Astrocyte (in vitro differentiated cells and primary cell): Measurements from ENCODE around the gene HOXA5. TPM values are rescaled to one million over a fixed set of nuclear protein-coding genes. Genes with fewer than 3 reads are reported as not detected.
A peak's percentile ranks its signal among the peaks of the same experiment; 100 is the strongest.

Source experiments
- DNase-seq: peaks from one replicate; pipeline ENCODE4 v3.0.0-alpha.2; 2010; ENCODE audit warnings: low read depth
- FAIRE-seq: peaks from 2 replicates; lab custom pipeline; 2011; peaks lifted over from hg19 to GRCh38; lab: Jason Lieb, UNC
- H2AFZ ChIP-seq: 2 replicates; pipeline ENCODE4 v1.6.0; 2012; ENCODE audit warnings: low read depth, low read length, inconsistent platforms
- H3K27ac ChIP-seq: 2 replicates; pipeline ENCODE4 v1.5.1; 2011; ENCODE audit warnings: low read depth, low read length, inconsistent platforms
- H3K27me3 ChIP-seq: 2 replicates; pipeline ENCODE4 v1.6.0; 2011; ENCODE audit warnings: low read length, inconsistent platforms; ENCODE audit not compliant: insufficient read depth
- H3K36me3 ChIP-seq: 2 replicates; pipeline ENCODE4 v1.5.1; 2011; ENCODE audit warnings: low read length, inconsistent platforms; ENCODE audit not compliant: insufficient read depth
- H3K4me1 ChIP-seq: 2 replicates; pipeline ENCODE4 v1.5.1; 2011; ENCODE audit warnings: low read length, inconsistent platforms; ENCODE audit not compliant: insufficient read depth
- H3K4me2 ChIP-seq: 2 replicates; pipeline ENCODE4 v1.6.0; 2012; ENCODE audit warnings: low read length, inconsistent platforms
- H3K4me3 ChIP-seq: 2 replicates; pipeline ENCODE4 v1.5.1; 2011; ENCODE audit warnings: low read depth, mild to moderate bottlenecking, low read length, inconsistent platforms; ENCODE audit not compliant: insufficient read depth
- H3K79me2 ChIP-seq: 2 replicates; pipeline ENCODE4 v1.6.0; 2012; ENCODE audit warnings: mild to moderate bottlenecking, low read length, inconsistent platforms; ENCODE audit not compliant: insufficient read depth
- H3K9ac ChIP-seq: 2 replicates; pipeline ENCODE4 v1.6.0; 2012; ENCODE audit warnings: mild to moderate bottlenecking, low read length, inconsistent platforms
- H3K9me3 ChIP-seq: 2 replicates; pipeline ENCODE4 v1.5.1; 2012; ENCODE audit warnings: low read depth, mild to moderate bottlenecking, low read length, inconsistent platforms; ENCODE audit not compliant: insufficient read depth
- H4K20me1 ChIP-seq: 2 replicates; pipeline ENCODE4 v1.6.0; 2012; ENCODE audit warnings: low read length, inconsistent platforms; ENCODE audit not compliant: insufficient read depth
- H3K27ac Mint-ChIP-seq: one replicate; pipeline ENCODE4 v1.8.0; 2021; ENCODE audit warnings: mild to moderate bottlenecking, mixed read lengths; ENCODE audit not compliant: unreplicated experiment
- H3K27me3 Mint-ChIP-seq: one replicate; pipeline ENCODE4 v1.8.0; 2021; ENCODE audit warnings: low read depth, mixed read lengths; ENCODE audit not compliant: unreplicated experiment
- H3K36me3 Mint-ChIP-seq: one replicate; pipeline ENCODE4 v1.8.0; 2021; ENCODE audit warnings: low read depth, mixed read lengths; ENCODE audit not compliant: unreplicated experiment
- H3K4me1 Mint-ChIP-seq: one replicate; pipeline ENCODE4 v1.8.0; 2021; ENCODE audit warnings: low read depth, mixed read lengths; ENCODE audit not compliant: unreplicated experiment
- H3K4me3 Mint-ChIP-seq: one replicate; pipeline ENCODE4 v1.8.0; 2021; ENCODE audit warnings: mild to moderate bottlenecking, moderate library complexity, mixed read lengths; ENCODE audit not compliant: unreplicated experiment
- H3K9me3 Mint-ChIP-seq: one replicate; pipeline ENCODE4 v1.8.0; 2021; ENCODE audit warnings: mild to moderate bottlenecking, mixed read lengths; ENCODE audit not compliant: unreplicated experiment
- EZH2 ChIP-seq: IDR thresholded peaks from 2 replicates; pipeline ENCODE4 v1.6.1; 2012; ENCODE audit warnings: mild to moderate bottlenecking, low read length, inconsistent platforms; ENCODE audit not compliant: insufficient read depth
- total RNA-seq: library from RNA; stranded (reverse); gene quantifications from 2 replicates; pipeline ENCODE4 v1.2.1, GENCODE V29; 2021
- TF ChIP-seq, protein P1 (sequence below): IDR thresholded peaks from 2 replicates; pipeline ENCODE4 v1.5.1; 2011; ENCODE audit warnings: low read depth, mild to moderate bottlenecking, inconsistent platforms, low read length, moderate library complexity; ENCODE audit not compliant: insufficient read depth

The HOXA5 gene
- total RNA-seq, 1 donor from 2014 or later: not detected

DNA sequence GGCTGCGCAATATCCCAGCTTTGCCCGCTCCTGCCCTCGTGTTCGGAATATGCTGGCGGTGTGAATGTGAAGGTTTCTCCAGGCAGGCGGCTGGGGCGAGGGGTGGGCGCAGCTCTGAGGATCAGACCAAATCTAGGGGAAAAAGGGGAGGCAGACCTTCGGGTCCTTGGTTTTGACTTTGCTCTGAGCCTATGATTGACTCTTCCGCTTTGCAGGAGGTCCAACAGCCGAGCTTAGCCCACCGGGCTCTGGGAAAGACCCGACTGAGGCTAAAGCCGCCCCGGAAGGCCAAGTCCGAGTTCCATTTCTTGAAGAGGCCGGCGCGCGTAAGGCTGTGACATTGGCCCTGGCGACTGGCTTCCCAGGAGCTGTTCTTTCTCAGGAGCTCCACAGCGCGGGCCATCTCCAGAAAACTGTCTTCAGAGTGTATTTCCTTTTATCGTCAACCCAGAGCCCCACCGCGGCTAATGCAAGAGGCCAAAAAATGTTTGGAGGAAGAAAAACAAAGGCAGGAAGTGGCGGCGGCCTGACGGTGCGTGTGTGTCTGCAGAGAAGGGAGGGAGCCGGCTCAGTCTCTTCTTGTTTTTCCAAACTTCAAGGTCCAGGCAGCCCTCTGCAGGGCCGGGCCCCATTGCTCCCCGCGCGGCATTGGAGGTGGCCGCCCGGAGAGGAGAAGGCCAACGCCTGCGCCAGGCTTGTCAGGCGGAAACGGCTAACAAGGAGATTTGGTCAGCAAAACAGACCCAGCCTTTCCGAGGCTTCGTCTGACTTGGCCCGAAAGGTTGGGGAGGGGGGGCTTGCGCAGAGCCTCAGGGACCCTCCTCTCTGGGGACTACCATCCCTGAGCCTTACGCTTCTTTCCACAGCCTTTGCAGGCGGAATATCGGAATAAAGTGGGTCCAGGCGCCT is 45.2 kb upstream of the HOXA5 start:
- Histone ChIP-seq H3K4me2 (peak overlapping the region; percentile 68), H3K9ac (no peak overlapping the region), H3K27me3 (peaks cover 97% of the 10 kb centered on the region), H3K4me1 (peaks cover 6% of the 10 kb centered on the region), H3K79me2 (no peaks in the 10 kb centered on the region), H3K27ac (no peak overlapping the region), H3K9me3 (peaks cover 6% of the 10 kb centered on the region), H3K4me3 (no peak overlapping the region), H2AFZ (peak overlapping the region; percentile 52), H4K20me1 (peaks cover 20% of the 10 kb centered on the region), H3K36me3 (no peaks in the 10 kb centered on the region)
- Mint-ChIP-seq H3K4me1 (no peaks in the 10 kb centered on the region), H3K27ac (no peak overlapping the region), H3K9me3 (peaks cover 24% of the 10 kb centered on the region), H3K27me3 (peaks cover 91% of the 10 kb centered on the region), H3K4me3 (peak overlapping the region; percentile 40), H3K36me3 (peaks cover 2% of the 10 kb centered on the region)
- TF ChIP-seq EZH2: peak; percentile 81
- TF ChIP-seq, protein P1, sequence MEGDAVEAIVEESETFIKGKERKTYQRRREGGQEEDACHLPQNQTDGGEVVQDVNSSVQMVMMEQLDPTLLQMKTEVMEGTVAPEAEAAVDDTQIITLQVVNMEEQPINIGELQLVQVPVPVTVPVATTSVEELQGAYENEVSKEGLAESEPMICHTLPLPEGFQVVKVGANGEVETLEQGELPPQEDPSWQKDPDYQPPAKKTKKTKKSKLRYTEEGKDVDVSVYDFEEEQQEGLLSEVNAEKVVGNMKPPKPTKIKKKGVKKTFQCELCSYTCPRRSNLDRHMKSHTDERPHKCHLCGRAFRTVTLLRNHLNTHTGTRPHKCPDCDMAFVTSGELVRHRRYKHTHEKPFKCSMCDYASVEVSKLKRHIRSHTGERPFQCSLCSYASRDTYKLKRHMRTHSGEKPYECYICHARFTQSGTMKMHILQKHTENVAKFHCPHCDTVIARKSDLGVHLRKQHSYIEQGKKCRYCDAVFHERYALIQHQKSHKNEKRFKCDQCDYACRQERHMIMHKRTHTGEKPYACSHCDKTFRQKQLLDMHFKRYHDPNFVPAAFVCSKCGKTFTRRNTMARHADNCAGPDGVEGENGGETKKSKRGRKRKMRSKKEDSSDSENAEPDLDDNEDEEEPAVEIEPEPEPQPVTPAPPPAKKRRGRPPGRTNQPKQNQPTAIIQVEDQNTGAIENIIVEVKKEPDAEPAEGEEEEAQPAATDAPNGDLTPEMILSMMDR: no peak
- no peak for DNase-seq
- no peak for FAIRE-seq

DNA sequence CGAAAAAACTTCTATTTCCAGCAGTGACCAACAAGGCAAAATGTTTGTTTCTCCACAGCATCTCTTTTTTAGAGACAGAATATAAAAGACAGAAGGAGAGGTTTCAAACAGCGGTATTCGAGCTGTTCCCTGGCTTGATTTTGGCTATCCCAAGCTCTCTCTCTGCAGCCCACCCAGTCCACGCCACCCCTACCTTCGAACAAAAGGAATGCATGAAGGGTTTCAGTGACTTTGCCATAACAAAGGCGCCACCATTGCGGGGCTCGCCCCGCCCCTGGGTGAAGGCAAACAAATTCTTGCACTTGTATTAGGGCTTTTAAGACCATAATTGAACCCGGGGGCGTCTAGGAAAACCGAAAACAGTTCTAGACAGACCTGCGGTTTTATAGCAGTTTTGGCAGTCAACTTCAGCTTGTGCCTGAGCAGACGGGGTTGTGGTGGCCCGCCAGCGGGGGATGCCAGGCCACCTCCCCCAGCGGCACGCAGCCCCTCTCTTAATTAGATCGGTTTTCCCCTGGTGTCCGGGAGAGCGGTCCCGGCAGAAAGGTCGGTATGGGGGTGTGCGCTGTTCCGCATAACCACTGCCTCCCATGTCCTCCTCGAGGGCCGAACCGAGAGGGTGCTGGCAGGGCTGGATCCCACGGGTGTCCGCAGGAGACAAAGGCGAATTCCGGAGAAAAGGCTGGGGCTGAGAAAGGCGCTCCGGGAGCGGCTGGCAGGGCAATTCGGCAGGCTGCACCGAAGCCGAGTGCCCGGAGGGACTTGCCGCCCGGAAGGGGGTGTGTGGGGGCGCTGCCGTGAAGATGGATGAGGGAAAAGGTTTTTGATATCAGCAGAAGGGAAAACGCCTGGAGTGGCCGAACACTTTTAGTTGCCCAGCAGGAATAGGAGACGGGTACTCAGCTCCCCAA is 44.2 kb upstream of the HOXA5 start:
- Histone ChIP-seq H3K4me1 (peaks cover 6% of the 10 kb centered on the region), H3K79me2 (no peaks in the 10 kb centered on the region), H3K27ac (no peak overlapping the region), H3K9me3 (peaks cover 6% of the 10 kb centered on the region), H3K27me3 (peaks cover 97% of the 10 kb centered on the region), H3K4me3 (no peak overlapping the region), H4K20me1 (peaks cover 20% of the 10 kb centered on the region), H3K4me2 (peak overlapping the region; percentile 68), H3K36me3 (no peaks in the 10 kb centered on the region), H2AFZ (no peak overlapping the region), H3K9ac (no peak overlapping the region)
- peaks cover 24% of the 10 kb centered on the region for H3K9me3 Mint-ChIP-seq
- peak overlapping the region; percentile 40 for H3K4me3 Mint-ChIP-seq
- peaks cover 2% of the 10 kb centered on the region for H3K36me3 Mint-ChIP-seq
- FAIRE-seq (no peak), DNase-seq (no peak)
- peaks cover 90% of the 10 kb centered on the region for H3K27me3 Mint-ChIP-seq
- no peak overlapping the region for H3K27ac Mint-ChIP-seq
- peak; percentile 88 for TF ChIP-seq EZH2
- TF ChIP-seq, protein P1: no peak
- no peaks in the 10 kb centered on the region for H3K4me1 Mint-ChIP-seq
